Common myeloid progenitor, CD34-positive (primary cell): ENCODE results near the gene CCDC116.

Experiments
- CTCF ChIA-PET: fragments of 350-600 bp; sonication (Branson Sonifier 250); formaldehyde crosslinking; loops from one replicate; lab custom pipeline; 2021; ENCODE audit warnings: antibody characterized with exemption; lab: Charles Lee
- POLR2A ChIA-PET: fragments of 350-600 bp; sonication (Branson Sonifier 250); formaldehyde crosslinking; loops from one replicate; lab custom pipeline; 2021; ENCODE audit warnings: antibody characterized with exemption; lab: Charles Lee
- DNase-seq, 3 donors: peaks; one replicate each; pipeline versions ENCODE4 v3.0.0 to v3.0.0-alpha.2; 2013
- H3K27ac ChIP-seq, 2 experiments: 1 replicate in 1 of 2; 2 replicates in 1 of 2; pipeline ENCODE4 v1.7.0; 2013; ENCODE audit warnings: inconsistent platforms in 2 of 2, low read length in 2 of 2, mild to moderate bottlenecking in 2 of 2, low read depth in 1 of 2, moderate library complexity in 1 of 2; ENCODE audit not compliant: severe bottlenecking in 2 of 2, insufficient read depth in 1 of 2, poor library complexity in 1 of 2
- H3K27me3 ChIP-seq, 5 experiments: replicated peaks in 2 of 5; 1 replicate in 3 of 5; 2 replicates in 2 of 5; pipeline versions ENCODE4 v1.6.1 to v1.7.0; 2013; ENCODE audit warnings: low read length in 4 of 5, mild to moderate bottlenecking in 2 of 5, moderate library complexity in 2 of 5, inconsistent platforms in 1 of 5; ENCODE audit not compliant: insufficient read depth in 5 of 5, control insufficient read depth in 4 of 5
- H3K36me3 ChIP-seq, 4 experiments: 1 replicate in 2 of 4; 2 replicates in 2 of 4; pipeline versions ENCODE4 v1.6.1 to v1.7.0; 2013; ENCODE audit warnings: low read length in 3 of 4, control low read depth in 1 of 4, mild to moderate bottlenecking in 1 of 4; ENCODE audit not compliant: control insufficient read depth in 4 of 4, insufficient read depth in 4 of 4
- H3K4me1 ChIP-seq, 4 experiments: 1 replicate in 3 of 4; 2 replicates in 1 of 4; pipeline versions ENCODE4 v1.6.1 to v1.7.1; 2013; ENCODE audit warnings: low read length in 3 of 4, mild to moderate bottlenecking in 3 of 4, control low read depth in 1 of 4, inconsistent platforms in 1 of 4, moderate library complexity in 1 of 4; ENCODE audit not compliant: control insufficient read depth in 4 of 4, insufficient read depth in 4 of 4; ENCODE audit errors: control extremely low read depth in 1 of 4
- H3K4me3 ChIP-seq, 7 experiments: 1 replicate in 4 of 7; 2 replicates in 3 of 7; pipeline versions ENCODE4 v1.5.1 to v1.7.0; 2013; ENCODE audit warnings: mild to moderate bottlenecking in 7 of 7, low read length in 6 of 7, moderate library complexity in 6 of 7, inconsistent platforms in 2 of 7, low read depth in 2 of 7, control low read depth in 1 of 7; ENCODE audit not compliant: insufficient read depth in 4 of 7, control insufficient read depth in 1 of 7; ENCODE audit errors: extremely low read depth in 1 of 7
- H3K9me3 ChIP-seq, 5 experiments: 1 replicate in 4 of 5; 2 replicates in 1 of 5; pipeline versions ENCODE4 v1.6.1 to v1.7.1; 2013; ENCODE audit warnings: low read length in 4 of 5, mild to moderate bottlenecking in 2 of 5, inconsistent platforms in 1 of 5, low read depth in 1 of 5, moderate library complexity in 1 of 5; ENCODE audit not compliant: control insufficient read depth in 4 of 5, insufficient read depth in 2 of 5; ENCODE audit errors: control extremely low read depth in 1 of 5
- WGBS: methylation state at CpG from one replicate; pipeline ENCODE4 v1.1.5; 2013; ENCODE audit not compliant: insufficient coverage; 5-methylcytosine and 5-hydroxymethylcytosine counted together

Gene CCDC116

DNA sequence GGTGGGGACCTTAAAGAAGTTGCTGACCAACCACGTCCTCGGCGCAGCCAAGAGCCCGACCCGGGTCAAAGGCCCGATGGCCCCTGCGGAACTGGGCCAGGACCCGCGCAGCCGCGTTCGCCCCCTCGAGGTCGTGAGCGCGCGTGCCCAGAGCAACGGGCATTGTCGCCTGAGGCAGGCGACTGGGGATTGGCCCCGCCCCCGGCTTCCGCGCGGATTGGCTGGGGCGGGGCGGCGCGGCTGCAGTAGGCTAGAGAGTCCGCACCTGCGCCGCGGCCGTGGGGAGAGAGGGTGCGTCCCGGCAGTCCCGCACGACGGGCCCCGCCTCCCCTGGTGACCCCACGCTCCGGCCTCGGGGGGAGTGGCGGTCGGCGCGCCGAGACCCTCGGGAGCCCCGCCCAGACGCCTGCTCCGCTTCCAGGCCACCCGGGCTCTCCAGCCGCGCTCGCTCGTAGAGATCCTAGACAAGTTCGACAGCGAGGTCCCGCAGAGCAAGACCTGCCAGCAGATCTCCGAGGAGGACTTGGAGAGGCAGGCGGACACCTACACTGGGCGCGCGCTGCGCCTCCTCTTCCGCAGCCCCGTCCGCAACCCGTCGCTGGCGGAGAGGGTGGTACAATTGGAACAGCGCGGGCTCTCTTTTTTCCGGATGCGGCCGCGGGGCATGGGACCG, 24.9 kb downstream of the CCDC116 start:
- no peaks in the 10 kb centered on the region for H3K9me3 ChIP-seq
- ChIA-PET POLR2A (no interaction called here), CTCF (interaction anchor here (1.1 to 2.2 kb wide), 2 partner anchors 11 to 12 kb away, joined by 4 to 14 read pairs; no protein-coding TSS in a partner anchor)
- WGBS = under 1% methylated on average over 69 of the region's 79 CpGs
- no peaks in the 10 kb centered on the region for H3K27me3 ChIP-seq
- H3K4me1 ChIP-seq = peaks cover 0 to 29% (median 28%) of the 10 kb centered on the region in 4 experiments
- DNase-seq = peak; percentile 65 to 76 (median 68)
- peak overlapping the region in 1 of 2 experiments; percentile 68 for H3K27ac ChIP-seq
- peak overlapping the region; percentile 41 to 85 (median 73) for H3K4me3 ChIP-seq
- peaks cover 0 to 6% (median 0%) of the 10 kb centered on the region in 4 experiments for H3K36me3 ChIP-seq

GRCh38 chr22:21659864-21660525, 27.4 kb downstream of the CCDC116 start:
- no peaks in the 10 kb centered on the region for H3K9me3 ChIP-seq
- H3K27ac ChIP-seq = no peak overlapping the region
- DNase-seq = no peak
- ChIA-PET CTCF (interaction anchor here (0.6 to 1.3 kb wide), 2 partner anchors 13 to 279 kb away, joined by 3 to 5 read pairs; no protein-coding TSS in a partner anchor), POLR2A (interaction anchor here (0.5 kb wide), 1 partner anchor 15 kb away, joined by 4 read pairs; no protein-coding TSS in a partner anchor)
- 84% methylated on average over 3 of the region's 7 CpGs for WGBS
- H3K27me3 ChIP-seq = no peaks in the 10 kb centered on the region
- no peaks in the 10 kb centered on the region for H3K36me3 ChIP-seq
- H3K4me3 ChIP-seq = no peak overlapping the region
- peaks cover 0 to 24% (median 22%) of the 10 kb centered on the region in 4 experiments for H3K4me1 ChIP-seq

GRCh38 chr22:21660904-21661303, 28.3 kb downstream of the CCDC116 start:
- Histone ChIP-seq H3K27ac (no peak overlapping the region), H3K9me3 (no peaks in the 10 kb centered on the region), H3K27me3 (no peaks in the 10 kb centered on the region), H3K4me1 (peaks cover 0 to 30% (median 27%) of the 10 kb centered on the region in 4 experiments), H3K36me3 (no peaks in the 10 kb centered on the region), H3K4me3 (no peak overlapping the region)
- WGBS = 94% methylated on average over 5 of the region's 7 CpGs
- no peak for DNase-seq
- ChIA-PET CTCF (no interaction called here), POLR2A (no interaction called here)

- H3K4me3 ChIP-seq = no peak overlapping the region
- H3K4me1 ChIP-seq = peaks cover 0 to 24% (median 21%) of the 10 kb centered on the region in 4 experiments
- ChIA-PET POLR2A (no interaction called here), CTCF (no interaction called here)
- no peak overlapping the region for H3K27ac ChIP-seq
- H3K36me3 ChIP-seq = no peaks in the 10 kb centered on the region
- H3K9me3 ChIP-seq = no peaks in the 10 kb centered on the region
- no peaks in the 10 kb centered on the region for H3K27me3 ChIP-seq
- DNase-seq = no peak
- 83% methylated on average over 1 of the region's 5 CpGs for WGBS
Observed at GRCh38 chr22:21661991-21662390, 29.4 kb downstream of the CCDC116 start.

GRCh38 chr22:21663738-21664137, 31.2 kb downstream of the CCDC116 start:
- H3K9me3 ChIP-seq = no peaks in the 10 kb centered on the region
- no peaks in the 10 kb centered on the region for H3K36me3 ChIP-seq
- H3K27ac ChIP-seq = no peak overlapping the region
- DNase-seq = no peak
- no peak overlapping the region for H3K4me3 ChIP-seq
- ChIA-PET POLR2A (no interaction called here), CTCF (interaction anchor here (1.4 kb wide), 1 partner anchor 10 kb away, joined by 5 read pairs; no protein-coding TSS in a partner anchor)
- H3K4me1 ChIP-seq = peaks cover 0 to 12% (median 9%) of the 10 kb centered on the region in 4 experiments
- WGBS = 100% methylated on average over 1 of the region's 2 CpGs
- no peaks in the 10 kb centered on the region for H3K27me3 ChIP-seq

DNA sequence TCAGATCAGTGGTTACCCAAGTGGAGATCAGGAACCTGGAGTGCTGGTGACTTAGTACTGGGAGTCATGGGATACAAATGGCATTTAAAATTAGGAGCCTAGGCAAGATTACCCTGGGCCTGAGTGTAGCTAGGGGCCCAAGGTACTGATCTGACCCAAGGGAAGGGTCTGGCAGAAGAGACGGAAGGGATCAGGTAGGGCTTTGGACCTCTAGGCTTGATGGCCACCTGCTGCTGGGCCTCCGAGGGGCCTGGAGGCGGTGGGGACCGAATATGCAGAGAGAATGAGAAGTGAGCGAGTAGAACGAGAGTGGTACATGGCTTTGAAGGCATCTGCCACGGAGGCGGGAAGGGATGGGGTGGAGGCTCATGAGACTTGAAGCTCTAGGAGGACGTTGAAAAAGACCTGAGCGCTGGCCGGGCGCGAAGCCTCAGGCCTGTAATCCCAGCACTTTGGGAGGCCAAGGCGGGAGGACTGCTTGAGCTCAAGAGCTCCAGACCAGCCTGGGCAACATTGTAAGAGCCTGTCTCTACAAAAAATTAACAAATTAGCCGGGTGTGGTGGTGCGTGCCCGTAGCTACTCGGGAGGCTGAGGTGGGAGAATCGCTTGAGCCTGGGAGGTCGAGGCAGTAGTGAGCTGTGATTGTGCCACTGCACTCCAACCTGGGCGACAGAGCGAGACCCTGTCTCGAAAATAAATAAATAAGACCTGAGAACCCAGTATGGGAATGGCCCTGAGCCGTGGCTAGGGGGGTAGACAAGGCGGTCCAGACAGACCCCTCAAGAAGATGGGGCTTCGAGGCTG, 32.7 kb downstream of the CCDC116 start:
- DNase-seq = no peak
- WGBS = 79% methylated on average over 26 of the region's 26 CpGs
- H3K4me3 ChIP-seq = peak overlapping the region; percentile 68 to 95 (median 90)
- no peaks in the 10 kb centered on the region for H3K27me3 ChIP-seq
- CTCF ChIA-PET = interaction anchor here (1.2 to 1.7 kb wide), 4 partner anchors 9 to 18 kb away, joined by 3 to 8 read pairs (median 4); no protein-coding TSS in a partner anchor
- H3K27ac ChIP-seq = peak overlapping the region; percentile 46 to 93
- peaks cover 0 to 6% (median 2%) of the 10 kb centered on the region in 4 experiments for H3K36me3 ChIP-seq
- peaks cover 0 to 12% (median 9%) of the 10 kb centered on the region in 4 experiments for H3K4me1 ChIP-seq
- H3K9me3 ChIP-seq = no peaks in the 10 kb centered on the region
- POLR2A ChIA-PET = interaction anchor here (0.6 to 1.0 kb wide), 2 partner anchors 23 to 908 kb away, joined by 3 to 5 read pairs; partner anchors contain the start of gene SDF2L1
